ENCODE data around the gene BRSK2. TPM values are rescaled to one million over a fixed set of nuclear protein-coding genes. Genes with fewer than 3 reads are reported as not detected.
"Not testable (repeated sequence)": the region's sequence is repeated elsewhere in the genome, so short reads cannot be mapped to it uniquely, and the experiment has no call there.

BRSK2 gene
- total and polyA plus RNA-seq, 4 experiments from 2014 or later = 0.18 to 0.47 (median 0.32) TPM

DNA sequence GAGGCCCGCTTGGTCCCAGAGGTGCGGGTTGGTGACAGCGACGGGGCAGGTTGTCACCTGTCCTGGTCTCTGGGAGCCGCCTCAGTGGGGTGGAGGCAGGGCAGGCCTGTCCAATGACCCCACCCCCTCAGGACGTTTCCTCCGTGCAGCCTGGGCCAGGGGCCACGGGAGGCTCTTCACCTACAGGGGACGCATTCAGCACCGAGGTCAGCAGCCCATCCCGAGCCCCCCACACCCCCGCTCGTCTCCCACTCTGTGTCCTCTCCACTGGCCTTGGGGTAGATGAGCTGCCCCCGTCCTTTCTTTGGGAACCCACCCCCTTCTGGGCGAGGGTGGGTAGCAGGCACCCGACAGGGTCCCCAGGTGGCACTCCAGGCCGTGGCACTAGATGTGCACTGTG, 35.7 kb downstream of the BRSK2 start:
- no peak overlapping the region for H3K27ac Mint-ChIP-seq
- H3K4me1 Mint-ChIP-seq = peaks cover 0 to 3% (median 0%) of the 10 kb centered on the region in 4 donors
- CTCF ChIA-PET (ENCODE audit: partially characterized antibody) = no interaction called here
- Histone ChIP-seq H3K36me3 (ENCODE audit: insufficient read depth, low read length) (no peaks in the 10 kb centered on the region), H3K4me3 (ENCODE audit: low read length in 2 of 2) (no peak overlapping the region), H3K9me3 (ENCODE audit: control insufficient read depth in 1 of 2, low read length in 2 of 2) (no peaks in the 10 kb centered on the region), H3K4me1 (ENCODE audit: insufficient read depth, low read length) (no peaks in the 10 kb centered on the region), H3K27ac (ENCODE audit: low read depth, low read length) (no peak overlapping the region), H3K27me3 (ENCODE audit: insufficient read depth, low read length) (no peaks in the 10 kb centered on the region)
- DNase-seq = no peak
- intact Hi-C loops (cut with micrococcal nuclease) = no loop called here
- no peaks in the 10 kb centered on the region for H3K27me3 Mint-ChIP-seq
- POLR2A ChIA-PET (ENCODE audit: partially characterized antibody) = no interaction called here
- peaks cover 0 to 2% (median 0%) of the 10 kb centered on the region in 8 donors for H3K9me3 Mint-ChIP-seq
- no peak overlapping the region for H3K4me3 Mint-ChIP-seq
- no peaks in the 10 kb centered on the region for H3K36me3 Mint-ChIP-seq

DNA sequence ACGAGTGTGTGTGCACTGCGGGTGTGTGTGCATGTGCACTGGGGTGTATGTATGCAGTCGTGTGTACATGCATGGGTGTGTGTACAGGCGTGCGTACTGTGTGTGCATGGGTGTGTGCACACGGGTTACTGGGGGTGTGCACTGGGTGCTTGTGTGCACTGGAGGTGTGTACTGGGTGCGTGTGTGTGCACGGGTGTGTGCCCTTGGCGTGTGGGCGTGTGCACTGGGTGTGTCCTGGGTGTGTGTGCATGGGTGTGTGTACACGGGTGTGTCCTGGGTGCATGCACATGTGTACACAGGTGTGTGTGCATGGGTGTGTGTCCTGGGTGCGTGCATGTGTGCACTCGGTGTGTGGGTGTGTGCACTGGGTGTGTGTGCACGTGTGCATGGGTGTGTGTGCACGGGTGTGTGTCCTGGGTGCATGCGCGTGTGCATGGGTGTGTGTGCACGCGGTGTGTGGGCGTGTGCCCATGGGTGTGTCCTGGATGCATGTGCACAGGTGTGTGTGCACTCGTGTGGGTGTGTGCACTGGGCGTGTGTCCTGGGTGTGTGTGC, 39.1 kb downstream of the BRSK2 start:
- H3K9me3 Mint-ChIP-seq = no peaks in the 10 kb centered on the region
- H3K4me1 Mint-ChIP-seq = peaks cover 0 to 3% (median 0%) of the 10 kb centered on the region in 4 donors
- intact Hi-C loops (cut with micrococcal nuclease) = no loop called here
- CTCF ChIA-PET (ENCODE audit: partially characterized antibody) = no interaction called here
- no peak overlapping the region for H3K27ac Mint-ChIP-seq
- no peaks in the 10 kb centered on the region for H3K4me1 ChIP-seq (ENCODE audit: insufficient read depth, low read length)
- no peak overlapping the region for H3K4me3 ChIP-seq (ENCODE audit: low read length in 2 of 2)
- no peak overlapping the region for H3K27ac ChIP-seq (ENCODE audit: low read depth, low read length)
- H3K36me3 Mint-ChIP-seq = no peaks in the 10 kb centered on the region
- H3K9me3 ChIP-seq (ENCODE audit: control insufficient read depth in 1 of 2, low read length in 2 of 2) = no peaks in the 10 kb centered on the region
- H3K27me3 ChIP-seq (ENCODE audit: insufficient read depth, low read length) = no peaks in the 10 kb centered on the region
- DNase-seq = no peak
- no peaks in the 10 kb centered on the region for H3K27me3 Mint-ChIP-seq
- POLR2A ChIA-PET (ENCODE audit: partially characterized antibody) = no interaction called here
- no peak overlapping the region for H3K4me3 Mint-ChIP-seq
- no peaks in the 10 kb centered on the region for H3K36me3 ChIP-seq (ENCODE audit: insufficient read depth, low read length)

DNA sequence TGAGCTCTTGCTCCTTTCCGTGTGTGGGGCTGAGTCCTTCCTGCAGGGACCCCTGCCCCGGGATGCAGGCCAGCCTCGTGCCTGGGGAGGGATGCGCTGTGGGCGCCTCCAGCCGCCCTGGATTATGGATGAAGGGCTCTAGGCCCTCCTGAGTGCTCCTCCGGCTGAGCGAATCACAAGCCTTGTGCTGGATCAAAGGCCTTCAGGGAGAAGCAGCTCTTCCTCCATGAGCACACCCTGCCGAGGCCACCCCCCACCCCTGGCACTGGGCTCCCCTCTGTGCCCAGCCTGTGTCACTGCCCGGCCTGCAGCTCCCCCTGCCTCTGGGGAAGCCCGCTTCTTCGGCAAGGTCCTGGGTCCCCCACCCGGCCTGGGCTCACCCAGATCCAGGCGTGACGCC, 43.8 kb downstream of the BRSK2 start:
- Histone ChIP-seq H3K27me3 (ENCODE audit: insufficient read depth, low read length) (no peaks in the 10 kb centered on the region), H3K4me3 (ENCODE audit: low read length in 2 of 2) (no peak overlapping the region), H3K36me3 (ENCODE audit: insufficient read depth, low read length) (no peaks in the 10 kb centered on the region), H3K4me1 (ENCODE audit: insufficient read depth, low read length) (no peaks in the 10 kb centered on the region), H3K9me3 (ENCODE audit: control insufficient read depth in 1 of 2, low read length in 2 of 2) (no peaks in the 10 kb centered on the region), H3K27ac (ENCODE audit: low read depth, low read length) (no peak overlapping the region)
- no peak overlapping the region for H3K4me3 Mint-ChIP-seq
- no peak for DNase-seq
- CTCF ChIA-PET (ENCODE audit: partially characterized antibody) = no interaction called here
- H3K9me3 Mint-ChIP-seq = peaks cover 0 to 3% (median 0%) of the 10 kb centered on the region in 8 donors
- POLR2A ChIA-PET (ENCODE audit: partially characterized antibody) = no interaction called here
- intact Hi-C loops (cut with micrococcal nuclease) = no loop called here
- H3K4me1 Mint-ChIP-seq = peaks cover 0 to 3% (median 0%) of the 10 kb centered on the region in 4 donors
- H3K27me3 Mint-ChIP-seq = no peaks in the 10 kb centered on the region
- no peaks in the 10 kb centered on the region for H3K36me3 Mint-ChIP-seq
- H3K27ac Mint-ChIP-seq = no peak overlapping the region

DNA sequence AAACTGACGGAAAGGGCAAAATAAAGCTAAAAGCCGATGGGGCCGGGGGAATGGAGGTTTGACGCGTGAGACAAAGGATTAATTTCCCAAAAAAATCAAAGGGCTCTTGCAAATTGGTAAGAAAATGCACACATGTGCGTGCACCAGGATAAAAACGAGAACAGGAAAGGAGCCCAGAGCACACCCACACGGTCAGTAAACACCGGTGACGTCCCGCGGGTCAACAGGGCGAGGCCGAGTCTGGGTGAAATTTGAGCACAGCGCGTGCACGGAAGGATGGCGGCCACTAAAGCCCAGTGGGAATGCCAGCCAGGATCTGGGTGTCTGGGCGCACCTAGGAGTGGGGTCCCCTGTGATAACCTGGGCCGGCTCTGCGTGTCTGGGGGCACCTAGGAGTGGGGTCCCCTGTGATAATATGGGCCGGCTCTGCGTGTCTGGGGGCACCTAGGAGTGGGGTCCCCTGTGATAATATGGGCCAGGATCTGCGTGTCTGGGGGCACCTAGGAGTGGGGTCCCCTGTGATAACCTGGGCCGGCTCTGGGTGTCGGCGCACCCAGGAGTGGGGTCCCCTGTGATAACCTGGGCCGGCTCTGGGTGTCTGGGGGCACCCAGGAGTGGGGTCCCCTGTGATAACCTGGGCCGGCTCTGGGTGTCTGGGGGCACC, 44.4 kb downstream of the BRSK2 start:
- H3K27ac ChIP-seq (ENCODE audit: low read depth, low read length) = no peak overlapping the region
- H3K4me3 ChIP-seq (ENCODE audit: low read length in 2 of 2) = no peak overlapping the region
- DNase-seq = no peak
- CTCF ChIA-PET (ENCODE audit: partially characterized antibody) = no interaction called here
- H3K9me3 ChIP-seq (ENCODE audit: control insufficient read depth in 1 of 2, low read length in 2 of 2) = no peaks in the 10 kb centered on the region
- H3K36me3 ChIP-seq (ENCODE audit: insufficient read depth, low read length) = no peaks in the 10 kb centered on the region
- no peaks in the 10 kb centered on the region for H3K27me3 ChIP-seq (ENCODE audit: insufficient read depth, low read length)
- intact Hi-C loops (cut with micrococcal nuclease) = no loop called here
- H3K9me3 Mint-ChIP-seq = peaks cover 0 to 3% (median 0%) of the 10 kb centered on the region in 8 donors
- no peak overlapping the region for H3K4me3 Mint-ChIP-seq
- no peaks in the 10 kb centered on the region for H3K27me3 Mint-ChIP-seq
- H3K4me1 ChIP-seq (ENCODE audit: insufficient read depth, low read length) = no peaks in the 10 kb centered on the region
- H3K27ac Mint-ChIP-seq = no peak overlapping the region
- POLR2A ChIA-PET (ENCODE audit: partially characterized antibody) = no interaction called here
- no peaks in the 10 kb centered on the region for H3K36me3 Mint-ChIP-seq
- H3K4me1 Mint-ChIP-seq = peaks cover 0 to under 1% (median 0%) of the 10 kb centered on the region in 4 donors

DNA sequence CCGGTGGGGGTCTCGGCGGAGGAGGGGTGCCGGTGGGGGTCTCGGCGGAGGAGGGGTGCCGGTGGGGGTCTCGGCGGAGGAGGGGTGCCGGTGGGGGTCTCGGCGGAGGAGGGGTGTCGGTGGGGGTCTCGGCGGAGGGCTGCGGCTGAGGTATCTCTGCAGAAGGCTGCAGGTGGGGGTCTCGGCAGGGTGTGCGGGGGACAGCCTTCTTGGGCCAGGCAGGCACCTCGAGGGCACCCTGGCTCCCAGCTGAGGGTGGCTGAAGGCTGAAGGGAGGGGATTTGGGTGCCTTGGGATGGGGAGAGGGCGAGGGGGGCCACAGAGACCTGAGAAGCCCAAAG, 45.7 kb downstream of the BRSK2 start:
- H3K36me3 ChIP-seq (ENCODE audit: insufficient read depth, low read length); H3K4me3 ChIP-seq (ENCODE audit: low read length in 2 of 2); H3K4me1 ChIP-seq (ENCODE audit: insufficient read depth, low read length); CTCF ChIA-PET (ENCODE audit: partially characterized antibody); H3K9me3 ChIP-seq (ENCODE audit: control insufficient read depth in 1 of 2, low read length in 2 of 2); intact Hi-C loops (cut with micrococcal nuclease); DNase-seq; H3K27ac Mint-ChIP-seq; POLR2A ChIA-PET (ENCODE audit: partially characterized antibody); H3K27me3 Mint-ChIP-seq; H3K4me1 Mint-ChIP-seq; H3K27ac ChIP-seq (ENCODE audit: low read depth, low read length); H3K4me3 Mint-ChIP-seq; H3K9me3 Mint-ChIP-seq; H3K27me3 ChIP-seq (ENCODE audit: insufficient read depth, low read length); H3K36me3 Mint-ChIP-seq: not testable (repeated sequence)

DNA sequence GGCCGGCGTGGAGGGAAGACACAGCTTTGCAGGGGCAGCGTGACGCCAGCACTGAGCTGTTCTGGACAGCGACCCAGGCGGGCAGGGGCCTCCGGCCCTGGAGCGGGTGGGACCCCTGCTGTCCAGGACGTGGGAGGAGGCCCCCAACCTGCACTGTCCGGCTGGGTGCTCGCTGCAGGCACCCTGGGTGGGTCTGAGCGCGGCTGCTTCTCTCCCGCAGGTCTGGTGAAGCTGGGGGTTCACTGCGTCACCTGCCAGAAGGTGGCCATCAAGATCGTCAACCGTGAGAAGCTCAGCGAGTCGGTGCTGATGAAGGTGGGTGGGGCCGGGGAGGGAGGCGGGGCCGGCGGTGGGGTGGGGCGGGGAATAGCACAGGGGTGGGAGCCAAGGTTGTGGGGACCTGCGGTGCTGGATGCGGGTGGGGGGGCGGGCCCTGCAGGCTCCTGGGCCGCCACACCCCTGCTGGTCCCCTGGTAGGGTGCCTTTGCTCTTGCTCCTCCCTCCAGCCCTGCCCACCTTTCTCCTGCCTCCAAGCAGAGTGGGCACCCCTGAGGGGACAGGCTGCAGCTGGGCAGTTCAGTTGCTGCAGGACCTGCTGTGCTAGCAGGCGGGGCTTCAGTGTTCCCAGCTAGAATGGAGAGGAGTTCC, 46.2 kb downstream of the BRSK2 start:
- no peak overlapping the region for H3K27ac ChIP-seq (ENCODE audit: low read depth, low read length)
- H3K4me1 ChIP-seq (ENCODE audit: insufficient read depth, low read length) = no peaks in the 10 kb centered on the region
- Mint-ChIP-seq H3K27me3 (no peaks in the 10 kb centered on the region), H3K4me3 (no peak overlapping the region), H3K9me3 (peaks cover 0 to 3% (median 0%) of the 10 kb centered on the region in 8 donors), H3K4me1 (no peaks in the 10 kb centered on the region), H3K27ac (no peak overlapping the region), H3K36me3 (no peaks in the 10 kb centered on the region)
- intact Hi-C loops (cut with micrococcal nuclease) = no loop called here
- CTCF ChIA-PET (ENCODE audit: partially characterized antibody) = no interaction called here
- no peaks in the 10 kb centered on the region for H3K9me3 ChIP-seq (ENCODE audit: control insufficient read depth in 1 of 2, low read length in 2 of 2)
- no peaks in the 10 kb centered on the region for H3K27me3 ChIP-seq (ENCODE audit: insufficient read depth, low read length)
- POLR2A ChIA-PET (ENCODE audit: partially characterized antibody) = interaction anchor here (1.2 kb wide), 1 partner anchor 29 kb away, joined by 3 read pairs; no protein-coding TSS in a partner anchor
- H3K36me3 ChIP-seq (ENCODE audit: insufficient read depth, low read length) = no peaks in the 10 kb centered on the region
- no peak overlapping the region for H3K4me3 ChIP-seq (ENCODE audit: low read length in 2 of 2)
- no peak for DNase-seq

DNA sequence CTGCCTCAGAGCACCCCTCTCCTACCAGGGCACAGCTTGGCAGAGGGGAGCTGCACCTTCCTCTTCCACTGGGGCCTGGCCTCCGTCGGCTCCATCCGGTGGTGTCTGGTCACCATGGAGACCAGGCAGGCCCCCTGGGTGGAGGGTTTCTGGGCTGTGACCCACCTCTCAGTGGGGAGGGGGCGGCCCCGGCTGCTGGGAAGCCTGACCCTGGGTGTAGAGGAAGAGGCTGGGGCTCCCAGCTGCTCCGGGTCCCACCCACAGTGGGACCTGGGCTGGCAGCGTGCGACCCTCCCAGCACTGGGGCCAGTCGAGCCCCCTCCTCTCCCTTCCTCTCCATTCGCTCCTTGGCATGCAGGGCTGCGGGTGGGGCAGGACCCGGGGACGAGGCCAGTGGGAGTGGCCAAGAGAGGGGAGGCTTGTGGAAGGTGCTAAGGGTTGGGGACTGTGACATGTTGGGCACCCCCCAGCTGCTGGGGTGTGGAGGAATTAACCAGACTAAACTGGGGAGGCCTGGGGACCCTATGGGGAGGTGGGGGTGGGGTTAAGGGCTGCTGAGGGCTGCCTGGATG, 46.8 kb downstream of the BRSK2 start:
- peaks cover 0 to 3% (median 0%) of the 10 kb centered on the region in 8 donors for H3K9me3 Mint-ChIP-seq
- no peaks in the 10 kb centered on the region for H3K27me3 Mint-ChIP-seq
- H3K4me1 Mint-ChIP-seq = no peaks in the 10 kb centered on the region
- ChIA-PET POLR2A (ENCODE audit: partially characterized antibody) (interaction anchor here (1.2 kb wide), 1 partner anchor 28 kb away, joined by 3 read pairs; no protein-coding TSS in a partner anchor), CTCF (ENCODE audit: partially characterized antibody) (no interaction called here)
- DNase-seq = no peak
- no peaks in the 10 kb centered on the region for H3K36me3 ChIP-seq (ENCODE audit: insufficient read depth, low read length)
- H3K4me3 Mint-ChIP-seq = no peak overlapping the region
- no peaks in the 10 kb centered on the region for H3K36me3 Mint-ChIP-seq
- no peak overlapping the region for H3K27ac Mint-ChIP-seq
- intact Hi-C loops (cut with micrococcal nuclease) = no loop called here
- H3K9me3 ChIP-seq (ENCODE audit: control insufficient read depth in 1 of 2, low read length in 2 of 2) = no peaks in the 10 kb centered on the region
- H3K27me3 ChIP-seq (ENCODE audit: insufficient read depth, low read length) = no peaks in the 10 kb centered on the region
- H3K27ac ChIP-seq (ENCODE audit: low read depth, low read length) = no peak overlapping the region
- H3K4me1 ChIP-seq (ENCODE audit: insufficient read depth, low read length) = no peaks in the 10 kb centered on the region
- H3K4me3 ChIP-seq (ENCODE audit: low read length in 2 of 2) = no peak overlapping the region
